HepG2 (cell line): ENCODE measurements around the gene NUBPL. TPM values are rescaled to one million over a fixed set of nuclear protein-coding genes. Genes with fewer than 3 reads are reported as not detected.

Experiments
- BRCA1 ChIP-seq: sonication (generic); formaldehyde crosslinking; IDR thresholded peaks from 2 replicates; pipeline ENCODE4 v1.4.0; 2020; ENCODE audit warnings: missing genetic modification reagents
- CHCHD3 ChIP-seq: sonication (generic); formaldehyde crosslinking; IDR thresholded peaks from 2 replicates; pipeline ENCODE4 v1.8.0; 2022; ENCODE audit warnings: mild to moderate bottlenecking, missing genetic modification reagents, moderate library complexity
- CTCF ChIP-seq: sonication (generic); formaldehyde crosslinking; IDR thresholded peaks from 2 replicates; pipeline ENCODE4 v1.5.0; 2020; ENCODE audit warnings: mild to moderate bottlenecking, missing genetic modification reagents, moderate library complexity
- FOXO1 ChIP-seq: sonication (generic); formaldehyde crosslinking; IDR thresholded peaks from 2 replicates; pipeline ENCODE4 v1.4.0; 2020; ENCODE audit warnings: missing genetic modification reagents
- IRF9 ChIP-seq: sonication (generic); formaldehyde crosslinking; IDR thresholded peaks from 2 replicates; pipeline ENCODE4 v1.8.0; 2022; ENCODE audit warnings: missing genetic modification reagents, mild to moderate bottlenecking, borderline replicate concordance
- KDM4B ChIP-seq: sonication (generic); formaldehyde crosslinking; IDR thresholded peaks from 2 replicates; pipeline ENCODE4 v1.4.0; 2020; ENCODE audit warnings: missing genetic modification reagents
- MXD1 ChIP-seq: sonication (generic); formaldehyde crosslinking; IDR thresholded peaks from 2 replicates; pipeline ENCODE4 v1.4.0; 2020; ENCODE audit warnings: mild to moderate bottlenecking, missing genetic modification reagents
- MXI1 ChIP-seq: IDR thresholded peaks from 3 replicates; pipeline ENCODE4 v1.6.1; 2012; ENCODE audit warnings: low read depth, low read length, inconsistent platforms, borderline replicate concordance
- NR0B2 ChIP-seq: sonication (generic); formaldehyde crosslinking; IDR thresholded peaks from 2 replicates; pipeline ENCODE4 v1.4.0; 2020; ENCODE audit warnings: mild to moderate bottlenecking, missing genetic modification reagents
- RARG ChIP-seq: sonication (generic); formaldehyde crosslinking; IDR thresholded peaks from 2 replicates; pipeline ENCODE4 v1.4.0; 2020; ENCODE audit warnings: low read depth, mild to moderate bottlenecking, missing genetic modification reagents
- RFX1 ChIP-seq: fragments of 450-650 bp; IDR thresholded peaks from 2 replicates; pipeline ENCODE4 v1.6.1; 2017
- SP140L ChIP-seq: sonication (generic); formaldehyde crosslinking; IDR thresholded peaks from 2 replicates; pipeline ENCODE4 v1.4.0; 2020; ENCODE audit warnings: missing genetic modification reagents, borderline replicate concordance
- TARDBP ChIP-seq: sonication (generic); formaldehyde crosslinking; IDR thresholded peaks from 2 replicates; pipeline ENCODE4 v1.8.0; 2022; ENCODE audit warnings: mild to moderate bottlenecking, missing genetic modification reagents
- THAP7 ChIP-seq: sonication (generic); formaldehyde crosslinking; IDR thresholded peaks from 2 replicates; pipeline ENCODE4 v1.8.1; 2023; ENCODE audit warnings: mild to moderate bottlenecking, missing genetic modification reagents
- ZBTB2 ChIP-seq: sonication (generic); formaldehyde crosslinking; IDR thresholded peaks from 2 replicates; pipeline ENCODE4 v1.8.0; 2022; ENCODE audit warnings: low read depth, missing genetic modification reagents
- ZMYM2 ChIP-seq: sonication (generic); formaldehyde crosslinking; IDR thresholded peaks from 2 replicates; pipeline ENCODE4 v1.8.0; 2022; ENCODE audit warnings: mild to moderate bottlenecking, missing genetic modification reagents
- ZNF567 ChIP-seq: sonication (generic); formaldehyde crosslinking; IDR thresholded peaks from 2 replicates; pipeline ENCODE4 v1.8.1; 2023; ENCODE audit warnings: mild to moderate bottlenecking, missing genetic modification reagents, borderline replicate concordance
- ZNF639 ChIP-seq: conservative IDR thresholded peaks from 2 replicates; pipeline ENCODE4 v1.6.1; 2018; ENCODE audit warnings: missing genetic modification reagents
- ZNF691 ChIP-seq: sonication (generic); formaldehyde crosslinking; IDR thresholded peaks from 2 replicates; pipeline ENCODE4 v1.4.0; 2020; ENCODE audit warnings: missing genetic modification reagents, low read depth, mild to moderate bottlenecking, borderline replicate concordance
- ZNF770 ChIP-seq: sonication (generic); formaldehyde crosslinking; IDR thresholded peaks from 2 replicates; pipeline ENCODE4 v1.5.0; 2020; ENCODE audit warnings: mild to moderate bottlenecking, missing genetic modification reagents
- polyA plus RNA-seq, 8 experiments: library from polyadenylated mRNA; depleted of rRNA in 3 of 8; stranded (reverse) in 7 of 8; unstranded in 1 of 8; fragments of >200 nt; fragmentation: Illumina TruSeq in 4 of 8; extraction: Trizol in 4 of 8; gene quantifications; 2 replicates each; pipeline versions ENCODE4 v1.2.1 to v1.2.3, GENCODE V29; 2011 to 2016; ENCODE audit warnings: low read depth in 4 of 8, missing spikeins in 1 of 8, mixed read lengths in 1 of 8; ENCODE audit not compliant: insufficient read depth in 1 of 8
- total RNA-seq, 5 experiments: library from RNA; depleted of rRNA; stranded (reverse); fragments of >200 nt; fragmentation: Illumina TruSeq; extraction: Trizol; gene quantifications; 2 replicates each; pipeline ENCODE4 v1.2.3, GENCODE V29; 2016; ENCODE audit warnings: low read depth in 1 of 5

NUBPL gene
- total and polyA plus RNA-seq, 2 of the 13 experiments (the other 11 are each of a cell fraction or from before 2014, with no cell fraction given) = 21.3 to 44.1 TPM

- TF ChIP-seq THAP7 (CRISPR knock-in tag) (no peak), FOXO1 (peak; percentile 77; the same call in 1 of the 2 replicates), RFX1 (no peak), ZNF770 (CRISPR knock-in tag) (no peak), CTCF (CRISPR knock-in tag) (no peak), RARG (CRISPR knock-in tag) (no peak), CHCHD3 (no peak), NR0B2 (CRISPR knock-in tag) (no peak), KDM4B (CRISPR knock-in tag) (no peak), ZNF691 (CRISPR knock-in tag) (no peak), MXI1 (0 out of 3 replicates have a peak, but pooled peaks have one; percentile 17), SP140L (CRISPR knock-in tag) (0 out of 2 replicates have a peak, but pooled peaks have one; percentile 75), BRCA1 (CRISPR knock-in tag) (no peak), ZNF567 (CRISPR knock-in tag) (no peak), IRF9 (CRISPR knock-in tag) (no peak), MXD1 (no peak), ZBTB2 (no peak), TARDBP (CRISPR knock-in tag) (peak; percentile 72; the same call in 1 of the 2 replicates), ZMYM2 (peak; percentile 99), ZNF639 (CRISPR knock-in tag) (no peak)
Measured at GRCh38 chr14:31855262-31855661, 294.1 kb downstream of the NUBPL start (continued).
